ENCODE data around the gene TSPAN9. TPM values are rescaled to one million over a fixed set of nuclear protein-coding genes. Genes with fewer than 3 reads are reported as not detected.
A peak's percentile ranks its signal among the peaks of the same experiment; 100 is the strongest.

TSPAN9 gene
- total RNA-seq, 6 donors from 2014 or later = 25.2 to 62.9 (median 44.2) TPM

- Histone ChIP-seq H3K27me3 (no peaks in the 10 kb centered on the region), H3K9me3 (no peaks in the 10 kb centered on the region), H3K36me3 (peaks cover 0 to 3% (median 0%) of the 10 kb centered on the region in 4 donors), H3K4me1 (peaks cover 13 to 21% (median 18%) of the 10 kb centered on the region in 4 donors), H3K4me3 (no peak overlapping the region), H3K27ac (no peak overlapping the region)
- no peak for ATAC-seq (ENCODE audit: low FRiP score in 2 of 2)
- 55 to 85% methylated on average over 9 to 10 of the region's 14 CpGs for WGBS, 2 donors
- DNase-seq = no peak
- no peak for TF ChIP-seq EP300 (IDR thresholded peaks at IDR 0.05)
- TF ChIP-seq CTCF (IDR thresholded peaks at IDR 0.05) = no peak
- no peak for TF ChIP-seq POLR2AphosphoS5 (IDR thresholded peaks at IDR 0.05)
- TF ChIP-seq POLR2A (IDR thresholded peaks at IDR 0.05) = no peak
These were observed 166.4 kb downstream of the TSPAN9 start for GRCh38 chr12:3243376-3244084.

- ATAC-seq (ENCODE audit: low FRiP score in 2 of 2) (no peak), DNase-seq (no peak)
- no peak for TF ChIP-seq POLR2A (IDR thresholded peaks at IDR 0.05)
- no peak for TF ChIP-seq CTCF (IDR thresholded peaks at IDR 0.05)
- TF ChIP-seq EP300 (IDR thresholded peaks at IDR 0.05) = no peak
- TF ChIP-seq POLR2AphosphoS5 (IDR thresholded peaks at IDR 0.05) = no peak
- Histone ChIP-seq H3K9me3 (no peaks in the 10 kb centered on the region), H3K36me3 (peaks cover 0 to 3% (median 0%) of the 10 kb centered on the region in 4 donors), H3K4me3 (no peak overlapping the region), H3K4me1 (peaks cover 21 to 27% (median 25%) of the 10 kb centered on the region in 4 donors), H3K27me3 (no peaks in the 10 kb centered on the region), H3K27ac (no peak overlapping the region)
- 84 to 92% methylated on average over 15 to 20 of the region's 20 CpGs for WGBS, 2 donors
These were observed 167.1 kb downstream of the TSPAN9 start for GRCh38 chr12:3244219-3244750.

- peak overlapping the region in 2 of 4 donors; percentile 17 to 33 for H3K27ac ChIP-seq
- WGBS, 2 donors = 61 to 70% methylated on average over 4 of the region's 4 CpGs
These were observed 169.1 kb downstream of the TSPAN9 start for GRCh38 chr12:3246253-3246652.

GRCh38 chr12:3247077-3247476 lies 169.9 kb downstream of the TSPAN9 start:
- WGBS, 2 donors = 47 to 57% methylated on average over 8 to 11 of the region's 11 CpGs
- no peak for TF ChIP-seq POLR2A (IDR thresholded peaks at IDR 0.05)
- no peak for TF ChIP-seq CTCF (IDR thresholded peaks at IDR 0.05)
- no peak for TF ChIP-seq POLR2AphosphoS5 (IDR thresholded peaks at IDR 0.05)
- TF ChIP-seq EP300 (IDR thresholded peaks at IDR 0.05) = no peak

More at GRCh38 chr12:3246253-3246652, 169.1 kb downstream of the TSPAN9 start:
- Histone ChIP-seq H3K9me3 (no peaks in the 10 kb centered on the region), H3K4me3 (no peak overlapping the region), H3K4me1 (peaks cover 32 to 40% (median 33%) of the 10 kb centered on the region in 4 donors), H3K36me3 (peaks cover 0 to 3% (median 0%) of the 10 kb centered on the region in 4 donors), H3K27me3 (no peaks in the 10 kb centered on the region)
- DNase-seq (no peak), ATAC-seq (ENCODE audit: low FRiP score in 2 of 2) (no peak)
- TF ChIP-seq POLR2AphosphoS5 (IDR thresholded peaks at IDR 0.05) = no peak
- TF ChIP-seq CTCF (IDR thresholded peaks at IDR 0.05) = no peak
- TF ChIP-seq EP300 (IDR thresholded peaks at IDR 0.05) = no peak
- TF ChIP-seq POLR2A (IDR thresholded peaks at IDR 0.05) = no peak

More at GRCh38 chr12:3247077-3247476, 169.9 kb downstream of the TSPAN9 start:
- Histone ChIP-seq H3K36me3 (peaks cover 0 to 3% (median 0%) of the 10 kb centered on the region in 4 donors), H3K27me3 (no peaks in the 10 kb centered on the region), H3K4me3 (no peak overlapping the region), H3K9me3 (no peaks in the 10 kb centered on the region), H3K4me1 (peaks cover 33 to 41% (median 38%) of the 10 kb centered on the region in 4 donors), H3K27ac (peak overlapping the region in 2 of 4 donors; percentile 17 to 33)
- ATAC-seq (ENCODE audit: low FRiP score in 2 of 2) (no peak), DNase-seq (no peak)
